D721Med (cell line): Measurements from ENCODE around the gene CCK.

Experiments used
- DNase-seq: peaks from one replicate; pipeline ENCODE4 v3.0.0; 2011; ENCODE audit warnings: low spot score; ENCODE audit not compliant: insufficient read length
- FAIRE-seq: peaks from 2 replicates; lab custom pipeline; 2011; peaks lifted over from hg19 to GRCh38; lab: Jason Lieb, UNC
- TF ChIP-seq, protein P1 (sequence below): IDR thresholded peaks from 2 replicates; pipeline ENCODE4 v1.5.1; 2012; ENCODE audit warnings: mild to moderate bottlenecking, control low read depth; ENCODE audit not compliant: insufficient read depth; ENCODE audit errors: missing control alignments

The CCK gene

DNA sequence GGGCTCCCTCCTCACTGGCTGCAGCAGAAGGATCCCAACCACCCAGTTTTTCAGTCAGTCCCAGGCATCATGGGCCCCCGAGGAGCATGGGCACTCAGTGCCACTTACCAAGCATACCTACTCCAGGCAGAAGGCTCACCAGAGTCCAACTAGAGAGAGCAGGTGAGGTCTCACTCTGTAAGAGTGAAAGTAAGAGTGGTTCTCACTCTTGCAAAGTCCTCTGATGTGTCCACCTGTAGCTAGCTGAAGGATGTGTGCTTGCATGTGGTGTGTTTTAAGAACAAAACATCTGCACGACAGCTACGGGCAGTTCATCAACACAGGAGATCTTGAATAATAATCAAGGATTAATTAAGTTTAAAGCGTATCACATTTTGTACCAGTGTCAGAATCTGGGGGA lies 49.7 kb downstream of the CCK start:
- TF ChIP-seq, protein P1, sequence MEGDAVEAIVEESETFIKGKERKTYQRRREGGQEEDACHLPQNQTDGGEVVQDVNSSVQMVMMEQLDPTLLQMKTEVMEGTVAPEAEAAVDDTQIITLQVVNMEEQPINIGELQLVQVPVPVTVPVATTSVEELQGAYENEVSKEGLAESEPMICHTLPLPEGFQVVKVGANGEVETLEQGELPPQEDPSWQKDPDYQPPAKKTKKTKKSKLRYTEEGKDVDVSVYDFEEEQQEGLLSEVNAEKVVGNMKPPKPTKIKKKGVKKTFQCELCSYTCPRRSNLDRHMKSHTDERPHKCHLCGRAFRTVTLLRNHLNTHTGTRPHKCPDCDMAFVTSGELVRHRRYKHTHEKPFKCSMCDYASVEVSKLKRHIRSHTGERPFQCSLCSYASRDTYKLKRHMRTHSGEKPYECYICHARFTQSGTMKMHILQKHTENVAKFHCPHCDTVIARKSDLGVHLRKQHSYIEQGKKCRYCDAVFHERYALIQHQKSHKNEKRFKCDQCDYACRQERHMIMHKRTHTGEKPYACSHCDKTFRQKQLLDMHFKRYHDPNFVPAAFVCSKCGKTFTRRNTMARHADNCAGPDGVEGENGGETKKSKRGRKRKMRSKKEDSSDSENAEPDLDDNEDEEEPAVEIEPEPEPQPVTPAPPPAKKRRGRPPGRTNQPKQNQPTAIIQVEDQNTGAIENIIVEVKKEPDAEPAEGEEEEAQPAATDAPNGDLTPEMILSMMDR = no peak
- no peak for FAIRE-seq
- DNase-seq = no peak

DNA sequence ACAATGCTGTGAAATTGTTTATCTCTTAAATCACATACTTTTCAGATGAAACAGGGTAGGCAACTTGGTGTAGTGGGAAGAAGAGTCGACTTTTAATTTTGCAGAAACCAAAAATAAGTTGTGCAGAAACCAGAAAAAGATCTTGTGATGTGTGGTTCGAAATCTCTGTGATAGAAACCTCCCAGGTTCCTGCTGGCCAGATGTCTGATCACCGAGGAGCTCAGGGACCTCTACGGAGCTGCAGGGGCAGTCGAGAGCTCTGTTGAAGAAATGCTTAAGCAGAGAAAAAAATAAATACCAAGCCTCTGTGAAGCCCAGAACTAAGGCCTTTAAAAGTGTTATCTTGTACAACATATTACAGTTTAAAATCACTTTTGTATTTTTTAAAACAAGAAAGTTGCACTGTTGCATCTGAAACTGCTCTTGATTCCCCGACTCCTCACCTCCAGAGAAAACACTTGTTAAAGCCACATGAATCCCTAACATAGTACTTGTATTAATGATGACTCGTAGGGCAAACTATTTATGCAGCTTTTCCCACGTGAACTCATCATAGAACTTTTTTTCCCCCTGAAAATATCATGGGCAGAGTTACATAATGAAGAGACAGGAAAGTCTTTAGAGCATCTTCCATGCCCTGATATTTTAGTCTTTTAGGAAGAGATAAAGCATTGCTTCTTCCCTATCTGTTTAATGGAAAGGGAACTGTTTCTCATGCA lies 51.3 kb downstream of the CCK start:
- DNase-seq = no peak
- no peak for FAIRE-seq
- TF ChIP-seq, protein P1 = no peak

DNA sequence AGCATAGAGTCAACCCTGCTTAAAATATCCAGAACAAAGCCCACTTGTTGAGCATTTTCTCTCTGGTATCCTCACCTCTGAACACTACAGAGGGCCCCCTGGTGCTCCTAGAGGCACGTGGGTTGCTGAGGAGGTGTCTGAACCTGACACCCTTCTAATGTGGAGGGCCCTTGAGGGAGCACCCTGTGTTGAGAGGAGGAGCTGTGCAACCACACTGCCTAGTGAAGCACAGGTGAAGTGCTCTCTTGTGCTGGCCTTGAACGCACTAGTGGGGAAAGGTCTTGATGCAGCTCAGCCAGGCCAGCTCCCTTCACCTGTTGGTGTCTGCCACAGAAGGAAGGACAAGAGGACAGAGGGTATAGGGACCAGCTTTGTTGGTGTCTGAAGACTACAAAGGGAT lies 51.9 kb downstream of the CCK start:
- TF ChIP-seq, protein P1 = no peak
- FAIRE-seq (no peak), DNase-seq (no peak)

DNA sequence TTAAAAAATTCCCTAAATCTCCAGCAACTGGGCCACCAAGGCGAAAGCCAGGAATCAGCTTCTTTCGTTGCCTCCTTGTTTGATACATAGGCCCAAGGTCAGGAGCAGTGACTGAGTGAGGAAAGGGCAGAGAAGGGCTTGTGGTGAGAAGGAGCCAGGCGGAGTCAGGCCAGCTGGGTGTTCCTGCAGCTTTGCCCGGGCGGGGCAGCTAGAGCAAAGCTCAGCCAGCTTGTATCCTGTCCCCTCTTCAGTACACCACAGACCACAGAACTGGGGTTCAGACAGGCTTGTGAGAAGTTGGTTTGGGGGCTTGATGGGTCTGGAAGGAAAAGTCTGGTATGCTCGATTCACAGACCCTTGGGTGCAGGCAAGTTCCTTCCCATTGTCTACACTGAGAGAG lies 52.6 kb downstream of the CCK start:
- TF ChIP-seq, protein P1 = no peak
- DNase-seq = no peak
- FAIRE-seq = no peak

DNA sequence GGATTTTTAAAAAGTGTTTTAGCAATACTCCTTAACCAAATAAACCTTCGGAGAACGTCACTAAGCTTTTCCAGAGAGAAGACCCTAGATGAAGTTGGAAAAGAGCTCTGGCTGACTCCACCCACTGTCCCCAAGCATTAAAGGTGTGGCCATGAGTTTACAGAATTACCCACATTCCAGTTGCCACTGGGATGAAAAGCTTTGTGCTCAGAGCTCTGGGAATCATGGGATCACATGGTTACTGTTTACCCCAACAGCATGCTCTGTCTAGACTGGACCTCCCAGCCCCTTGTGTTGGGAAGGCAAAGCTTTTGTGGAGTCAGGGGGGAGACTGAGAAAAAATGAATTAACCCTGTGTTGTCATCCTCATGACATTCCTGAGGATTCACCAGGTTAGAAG lies 55.3 kb downstream of the CCK start:
- TF ChIP-seq, protein P1 = no peak
- DNase-seq (no peak), FAIRE-seq (no peak)

DNA sequence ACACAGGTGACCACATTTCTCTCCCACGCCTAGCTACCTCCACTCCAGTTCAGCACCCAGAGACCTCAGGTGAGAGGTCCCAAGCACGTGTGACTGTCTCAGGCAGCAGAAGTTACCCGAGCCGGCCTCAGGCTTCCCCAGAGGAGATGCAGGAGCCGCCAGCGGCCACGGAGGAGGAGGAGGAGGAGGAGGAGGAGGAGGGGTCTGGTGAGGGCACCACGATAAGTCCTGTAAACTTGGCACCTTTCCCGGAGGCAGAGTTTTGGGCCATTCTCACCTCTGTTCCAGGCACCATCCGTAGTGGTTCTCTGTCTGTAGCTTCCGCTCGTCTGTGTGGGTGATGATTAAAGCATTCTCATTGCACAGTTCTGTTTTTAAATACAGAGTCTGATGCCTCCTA lies 56.1 kb downstream of the CCK start:
- FAIRE-seq = no peak
- TF ChIP-seq, protein P1 = no peak
- DNase-seq = no peak
